ENCODE data around the gene MIA2.

MIA2 gene

GRCh38 chr14:39434401-39434800 lies 200.7 kb downstream of the MIA2 start:
- no peak for DNase-seq (ENCODE audit: low read depth in 1 of 2, low spot score in 1 of 2)

GRCh38 chr14:39435241-39435640 lies 201.5 kb downstream of the MIA2 start:
- no peak for DNase-seq (ENCODE audit: low read depth in 1 of 2, low spot score in 1 of 2)
